ENCODE measurements around the gene ANKLE1.

ANKLE1 gene

GRCh38 chr19:17309198-17309964 lies 27.7 kb downstream of the ANKLE1 start, which contains the start of gene DDA1:
Gene DDA1 (plus strand): TSS chr19:17309563. CDS start chr19:17309655, 92 bp downstream.
- DNase-seq: peak; percentile 100

DNA sequence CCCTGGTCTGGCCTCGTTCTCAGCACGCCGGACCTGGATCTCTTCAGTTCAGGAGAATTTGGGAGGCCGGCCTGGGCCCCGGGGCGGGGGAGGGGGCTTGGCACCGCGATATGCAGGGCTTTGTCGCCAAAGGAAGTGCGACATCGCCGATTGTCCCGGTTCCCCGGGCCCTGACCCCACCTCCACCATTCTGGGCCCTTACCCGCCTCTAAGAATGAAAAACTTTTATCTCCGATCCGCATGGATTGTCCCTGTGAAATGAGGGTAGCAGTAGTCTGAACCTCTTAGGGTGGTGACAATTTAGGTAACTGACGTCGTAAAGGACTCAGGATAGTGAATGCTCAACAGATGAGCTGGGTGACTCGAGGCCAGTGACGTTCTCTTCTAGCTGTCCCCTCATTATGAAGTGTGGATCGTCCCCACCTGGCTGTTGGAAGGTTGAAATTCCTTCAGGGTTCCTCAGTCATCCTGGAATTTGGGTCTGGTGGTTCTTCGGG lies 28.3 kb downstream of the ANKLE1 start:
- DNase-seq: no peak

- peak; percentile 69 for DNase-seq
These were observed 29.9 kb downstream of the ANKLE1 start for GRCh38 chr19:17311455-17312188.

DNA sequence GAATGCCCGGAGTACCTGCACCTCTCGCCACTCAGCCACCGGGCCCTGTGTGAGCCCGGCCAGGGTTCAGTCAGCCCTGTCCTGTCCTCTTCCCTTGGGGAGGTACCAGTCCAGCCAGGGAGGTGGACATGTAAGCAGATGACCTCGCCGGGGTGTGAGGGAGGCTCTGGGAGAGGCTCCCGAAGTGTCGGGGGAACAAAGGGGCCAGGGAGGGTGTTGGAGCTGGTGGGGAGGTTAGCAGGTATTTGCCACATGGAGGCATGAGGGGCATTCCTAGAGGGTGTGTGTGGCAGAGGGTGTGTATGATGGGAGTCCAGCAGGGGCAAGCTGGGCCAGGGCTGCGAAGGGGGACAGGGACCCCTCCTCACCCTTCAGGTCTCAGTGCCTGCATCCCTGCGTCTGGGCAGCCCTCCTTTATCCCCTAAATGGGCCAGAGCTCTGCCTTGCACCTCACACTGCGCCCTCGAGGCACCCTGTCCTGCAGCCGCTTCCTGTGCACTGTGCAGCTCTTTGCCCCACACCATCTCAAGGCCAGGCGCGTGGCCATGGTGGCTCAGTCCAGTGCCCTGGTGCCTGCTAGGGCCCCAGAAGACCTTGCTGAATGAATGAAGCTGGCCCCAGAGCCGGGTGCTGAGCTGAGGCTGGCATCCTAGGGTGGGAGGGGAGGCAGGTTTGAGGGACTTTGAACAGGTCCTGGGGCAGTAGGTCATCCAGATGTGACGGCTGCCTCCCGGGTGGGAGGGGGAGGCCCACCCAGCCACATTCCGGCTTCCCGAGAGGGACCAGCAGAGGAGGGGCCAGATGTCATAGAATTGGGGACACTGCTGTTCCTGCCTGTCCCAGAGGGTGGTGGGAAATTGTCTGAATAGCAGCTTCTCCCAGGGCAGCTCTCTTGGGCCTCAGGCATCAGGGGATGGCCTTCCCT lies 30.8 kb downstream of the ANKLE1 start:
- no peak for DNase-seq

GRCh38 chr19:17314007-17314593 lies 32.4 kb downstream of the ANKLE1 start:
- DNase-seq: no peak

DNA sequence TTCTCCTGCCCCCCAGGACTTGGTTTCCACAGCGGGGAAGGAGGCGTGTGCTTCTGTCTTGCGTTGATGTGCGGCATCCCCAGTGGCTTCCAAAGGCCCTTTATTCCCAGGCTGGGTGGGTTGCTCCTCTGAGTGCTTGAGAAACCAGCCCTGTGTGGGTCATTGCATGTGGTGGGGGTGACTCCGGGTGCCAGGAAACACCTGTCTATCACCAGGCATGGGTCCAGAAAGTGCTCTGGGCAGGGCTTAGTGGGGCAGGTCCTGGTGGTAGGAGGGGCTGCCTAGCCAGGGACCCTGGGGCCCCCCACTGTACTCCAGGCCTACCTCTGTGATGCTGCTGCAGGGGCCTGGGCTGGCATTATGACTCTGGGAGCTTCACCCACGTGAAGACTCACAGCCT lies 37.3 kb downstream of the ANKLE1 start:
- DNase-seq: no peak

- no peak for DNase-seq
These were observed 38.0 kb downstream of the ANKLE1 start for GRCh38 chr19:17319473-17320238.

- DNase-seq: no peak
These were observed 38.7 kb downstream of the ANKLE1 start for GRCh38 chr19:17320435-17320834.

- DNase-seq: no peak
These were observed 40.2 kb downstream of the ANKLE1 start for GRCh38 chr19:17321655-17322489.

DNA sequence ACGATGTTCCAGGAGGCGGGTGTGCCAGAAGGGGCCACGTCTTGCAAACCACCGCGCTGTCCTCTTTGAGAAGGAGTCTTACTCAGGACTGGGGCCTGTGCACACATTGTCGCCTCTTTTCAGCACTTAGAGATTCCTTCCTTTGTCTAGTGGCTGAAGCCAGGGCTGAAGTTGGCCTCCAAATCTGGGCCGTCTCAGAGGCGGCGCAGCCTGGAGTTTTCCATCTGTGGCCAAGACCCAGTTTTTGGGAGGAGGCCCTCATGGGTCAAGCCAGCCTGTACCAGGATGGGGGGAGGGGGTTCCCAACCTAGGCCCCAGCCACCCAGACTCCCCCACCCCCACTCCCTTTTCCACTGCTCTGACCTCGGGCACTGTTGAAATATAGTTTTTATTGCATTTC lies 41.2 kb downstream of the ANKLE1 start:
- no peak for DNase-seq

DNA sequence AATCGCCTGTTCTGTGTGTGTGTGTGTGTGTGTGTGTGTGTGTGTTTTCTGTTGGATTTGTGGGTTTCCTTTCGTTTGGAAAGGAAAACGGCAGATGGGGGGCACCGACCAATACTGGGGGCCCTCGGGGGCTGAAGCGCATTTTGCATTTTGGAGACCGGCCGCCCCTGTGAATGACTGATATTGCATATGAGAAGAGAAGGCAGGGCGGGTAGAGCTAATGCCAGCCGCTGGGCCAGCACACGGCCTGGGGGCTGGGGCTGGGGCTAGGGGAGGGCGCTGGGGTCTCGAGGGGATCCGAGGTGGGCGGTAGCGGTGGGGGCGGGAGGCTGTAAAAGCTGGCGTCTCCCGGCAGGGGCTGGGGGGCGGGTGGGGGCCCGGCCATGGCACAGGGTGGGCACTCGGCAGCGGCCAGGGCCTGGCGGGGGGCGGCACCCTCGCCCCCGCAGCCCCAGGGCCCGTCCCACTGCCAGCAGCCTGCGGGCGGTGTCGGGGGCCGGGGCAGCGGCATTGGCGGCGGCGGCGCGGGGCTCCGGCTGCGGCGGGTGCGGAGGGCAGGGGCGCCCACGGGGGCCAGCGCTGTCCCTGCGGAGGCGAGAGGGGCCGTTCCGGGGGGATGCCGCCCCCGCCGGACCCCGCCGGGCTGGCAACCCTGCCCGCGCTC lies 41.7 kb downstream of the ANKLE1 start:
- DNase-seq: no peak

DNA sequence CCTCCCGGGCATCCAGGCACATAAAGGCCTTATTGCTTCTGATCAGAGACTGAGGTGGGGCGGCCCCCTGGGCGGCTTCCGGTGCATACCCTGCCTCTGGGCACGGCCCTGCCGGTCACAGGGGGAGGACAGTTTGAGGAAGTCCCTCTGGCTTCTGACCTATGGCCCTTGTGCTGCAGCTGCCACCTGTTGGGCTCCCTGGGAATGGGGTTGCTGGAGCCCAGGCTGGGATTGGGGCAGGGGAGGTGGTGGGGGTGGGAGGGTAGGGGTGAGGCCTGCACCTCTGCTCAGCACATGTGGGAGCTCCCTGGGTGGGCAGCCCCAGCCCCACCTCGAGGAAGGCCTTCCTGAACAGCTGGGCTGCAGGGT lies 42.2 kb downstream of the ANKLE1 start:
- no peak for DNase-seq

GRCh38 chr19:17324357-17325114 lies 42.8 kb downstream of the ANKLE1 start:
- DNase-seq: no peak

DNA sequence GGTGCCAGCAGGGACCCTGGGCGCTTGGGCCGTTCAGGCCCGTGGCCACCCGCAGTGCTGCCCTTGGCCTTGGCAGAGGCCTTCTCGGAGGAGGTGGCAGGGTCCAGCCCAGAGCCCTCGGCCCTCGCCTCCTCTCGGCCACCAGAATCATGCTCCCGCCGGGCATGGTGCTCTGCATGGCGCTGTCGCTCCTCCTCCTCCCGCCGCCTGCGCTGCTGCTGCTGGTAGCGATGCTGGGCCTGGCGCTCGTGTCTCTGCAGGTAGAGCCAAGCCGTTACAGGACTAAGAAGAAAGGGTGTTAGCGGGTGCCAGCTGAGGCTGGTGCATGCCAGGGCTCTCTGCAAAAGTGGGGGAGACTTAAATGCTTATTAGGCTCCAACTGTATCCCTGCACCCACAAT lies 43.4 kb downstream of the ANKLE1 start:
- DNase-seq: no peak

DNA sequence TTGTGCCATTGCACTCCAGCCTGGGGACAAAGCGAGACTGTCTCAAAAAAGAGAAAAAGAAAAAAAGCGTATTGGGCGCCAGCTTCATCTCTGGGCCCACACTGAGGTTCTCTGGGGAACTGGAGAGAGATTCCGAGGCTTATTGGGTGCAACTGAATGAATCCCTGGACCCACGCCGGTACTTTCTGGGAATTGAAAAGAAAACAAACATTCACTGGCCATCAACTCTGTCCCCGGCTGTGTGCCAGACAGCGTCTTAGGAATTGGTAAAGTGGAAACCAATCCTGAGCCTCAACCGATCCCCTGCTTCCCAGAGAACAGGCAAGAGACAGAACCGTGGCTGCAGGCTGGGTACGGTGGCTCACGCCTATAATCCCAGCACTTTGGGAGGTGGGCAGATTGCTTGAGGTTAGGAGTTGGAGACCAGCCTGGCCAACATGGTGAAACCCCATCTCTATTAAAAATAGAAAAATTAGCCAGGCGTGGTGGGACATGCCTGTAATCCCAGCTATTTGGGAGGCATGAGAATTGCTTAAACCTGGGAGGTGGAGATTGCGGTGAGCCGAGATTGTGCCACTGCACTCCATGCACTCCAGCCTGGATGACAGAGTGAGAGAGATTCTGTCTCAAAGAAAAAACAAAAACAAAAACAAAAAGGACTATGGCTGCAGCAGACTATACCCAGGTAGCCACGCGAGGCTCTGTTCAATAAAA lies 44.3 kb downstream of the ANKLE1 start:
- no peak for DNase-seq

DNA sequence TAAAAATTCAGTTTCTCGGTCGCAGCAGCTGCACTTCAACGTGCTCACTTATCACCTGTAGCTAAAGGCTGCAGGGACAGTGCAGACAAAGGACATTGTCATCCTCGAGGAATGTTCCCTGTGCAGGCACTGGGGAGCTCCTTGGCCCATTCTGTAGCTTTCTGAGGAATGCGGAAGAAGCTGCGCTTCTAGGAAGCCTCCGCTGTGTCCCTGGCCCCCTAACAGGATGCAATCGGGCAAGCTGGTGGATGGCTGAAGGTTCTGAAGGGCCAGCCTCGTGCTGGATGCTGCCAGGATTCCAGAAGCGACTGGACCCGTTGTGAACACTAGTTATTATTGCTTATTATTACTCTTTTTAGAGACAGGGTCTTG lies 44.9 kb downstream of the ANKLE1 start:
- no peak for DNase-seq

DNA sequence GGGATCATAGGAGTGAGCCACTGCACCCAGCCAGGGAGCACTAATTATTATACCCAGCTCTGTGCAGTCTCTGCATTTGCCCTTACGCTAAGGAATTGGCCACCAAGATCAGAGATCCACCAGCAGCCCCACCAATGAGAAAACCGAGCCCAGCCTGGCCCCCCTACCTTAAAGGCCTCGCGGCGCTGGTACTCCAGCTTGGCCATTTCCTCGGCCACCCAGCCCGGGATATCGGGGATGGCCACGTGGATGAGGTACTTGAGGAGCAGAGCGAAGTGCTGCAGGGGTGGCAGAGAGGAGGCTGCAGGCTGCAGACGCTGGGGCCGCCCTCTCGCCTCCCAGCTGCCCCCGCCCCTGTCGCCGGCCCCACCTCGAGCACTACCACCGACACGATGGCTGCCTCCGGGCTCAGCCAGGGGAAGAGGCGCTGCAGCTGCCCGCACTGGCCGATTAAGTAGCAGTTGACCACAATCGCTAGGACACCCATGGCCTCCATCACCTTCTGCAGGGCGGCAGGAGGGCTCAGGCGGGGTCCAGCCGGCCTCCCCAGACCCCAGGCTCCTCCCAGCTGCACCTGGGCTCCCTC lies 45.5 kb downstream of the ANKLE1 start:
- no peak for DNase-seq
